Cardiac ventricle fibroblast (primary cell): ENCODE results near the gene DRP2. TPM values are rescaled to one million over a fixed set of nuclear protein-coding genes. Genes with fewer than 3 reads are reported as not detected.

Experiments
- total RNA-seq: library from RNA; depleted of rRNA; stranded (reverse); fragments of >200 nt; gene quantifications from 2 replicates; pipeline ENCODE4 v1.2.3, GENCODE V29; 2015

Gene DRP2
- total RNA-seq = 0.19 and 0.24 TPM in 2 replicates

GRCh38 chrX:101219116-101219863 lies at the start of gene DRP2:
Gene DRP2, plus strand, starts transcription at chrX:101219786. Its CDS starts 11,862 bp downstream, at chrX:101231648.

GRCh38 chrX:101290957-101291603 lies 71.5 kb downstream of the DRP2 start, which contains the start of gene TAF7L:
Gene TAF7L, minus strand, starts transcription at chrX:101291334. Its CDS starts 3,791 bp downstream, at chrX:101287543.

Other genes starting within 250 kb of the DRP2 start
- gene TRMT2B, start 167.7 kb upstream of the DRP2 start, total RNA-seq = 5.3 and 6.6 TPM in 2 replicates
- 0.73 and 1.4 TPM in 2 replicates for gene TMEM35A, start 140.9 kb upstream of the DRP2 start, total RNA-seq
- 0.44 and 1.9 TPM in 2 replicates for gene CENPI, start 121.6 kb upstream of the DRP2 start, total RNA-seq
- gene TAF7L, start 71.5 kb downstream of the DRP2 start, total RNA-seq = 0.05 TPM in 1 of 2 replicates, not detected in the other
- gene TIMM8A, start 129.0 kb downstream of the DRP2 start, total RNA-seq = 5.6 and 7.3 TPM in 2 replicates
- gene BTK, start 166.4 kb downstream of the DRP2 start, total RNA-seq = not detected in 2 replicates
- gene RPL36A, start 171.2 kb downstream of the DRP2 start, total RNA-seq = 2,177 and 2,530 TPM in 2 replicates
- 16.0 and 18.4 TPM in 2 replicates for gene GLA, start 188.1 kb downstream of the DRP2 start, total RNA-seq
- gene HNRNPH2, start 188.4 kb downstream of the DRP2 start, total RNA-seq = 41.4 and 46.1 TPM in 2 replicates